HG02763 (cell line): ENCODE results near the gene COL9A3.

ENCODE experiments used
- ATAC-seq: cut with Tn5 transposase; IDR thresholded peaks from one replicate; pipeline ENCODE4 v1.9.1; 2021; ENCODE audit warnings: mild to moderate bottlenecking, moderate library complexity; ENCODE audit not compliant: unreplicated experiment

COL9A3 gene

DNA sequence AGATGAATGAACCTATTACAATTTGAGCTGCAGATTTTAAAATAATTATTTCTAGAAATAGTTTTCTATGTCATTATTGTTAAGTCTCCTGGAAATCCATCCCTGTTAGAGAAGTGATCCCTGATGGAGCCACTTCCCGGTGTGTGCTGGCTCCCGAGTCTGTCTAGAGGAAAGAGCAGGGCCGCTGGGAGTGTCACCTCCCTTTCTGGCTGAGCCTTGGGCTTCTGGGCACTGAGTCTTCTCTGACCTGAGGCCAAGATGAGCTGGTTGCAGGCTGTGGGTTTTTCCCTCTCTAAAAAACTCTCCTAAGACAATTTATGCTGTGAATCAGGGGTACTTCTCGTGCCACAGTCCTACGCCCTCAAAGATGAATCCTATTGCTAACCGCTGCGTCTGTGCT, 73.6 kb downstream of the COL9A3 start:
- ATAC-seq: no peak
